NCI-H524 (cell line): ENCODE measurements around the gene CDC37.

Experiments used
- DNase-seq, 2 experiments: peaks; one replicate each; lab custom pipeline; 2025; lab: John Stamatoyannopoulos, UW

Gene CDC37

GRCh38 chr19:10403137-10404021, at the start of gene CDC37:
TSS of gene CDC37 (minus strand) at chr19:10403542. CDS start at chr19:10403479, 63 bp downstream.
- peak; percentile 93 to 96 for DNase-seq

DNA sequence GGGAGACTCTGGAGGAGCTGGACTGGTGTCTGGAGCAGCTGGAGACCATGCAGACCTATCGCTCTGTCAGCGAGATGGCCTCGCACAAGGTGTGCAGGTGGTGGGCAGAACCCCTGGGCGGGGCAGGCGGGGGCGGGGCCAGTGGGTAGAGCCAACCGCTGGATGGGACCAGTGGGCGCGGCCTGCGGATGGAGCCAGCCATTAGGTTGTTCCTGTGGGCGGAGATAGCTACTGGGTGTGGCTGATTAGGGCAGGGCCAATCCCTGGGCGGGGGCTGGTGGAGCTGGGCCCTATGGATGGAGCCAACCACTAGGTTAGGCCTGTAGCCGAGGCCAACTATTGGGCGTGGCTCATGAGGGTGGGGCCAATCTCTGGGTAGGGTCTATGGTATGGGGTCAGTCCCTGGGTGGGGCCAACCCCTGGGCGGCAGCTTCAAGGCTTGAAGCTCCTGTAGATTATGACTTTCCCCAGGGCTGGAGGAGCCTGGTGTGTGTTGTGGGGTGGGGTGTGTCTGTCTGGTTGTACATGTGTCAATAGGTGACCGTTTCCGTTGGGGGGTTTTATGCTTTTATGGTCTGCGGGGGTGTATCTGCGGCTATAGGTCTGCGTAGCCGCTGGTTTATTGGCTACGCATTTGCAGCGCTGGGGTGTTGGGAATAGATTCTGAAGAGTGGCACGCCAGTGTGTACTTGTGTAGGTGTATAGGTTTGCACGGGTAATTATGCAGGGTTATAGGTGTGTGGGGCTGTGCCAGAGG, 47.7 kb upstream of the CDC37 start:
- no peak for DNase-seq

GRCh38 chr19:10450191-10450852, 47.0 kb upstream of the CDC37 start:
- DNase-seq: no peak

GRCh38 chr19:10449037-10449436, 45.7 kb upstream of the CDC37 start:
- DNase-seq: no peak

DNA sequence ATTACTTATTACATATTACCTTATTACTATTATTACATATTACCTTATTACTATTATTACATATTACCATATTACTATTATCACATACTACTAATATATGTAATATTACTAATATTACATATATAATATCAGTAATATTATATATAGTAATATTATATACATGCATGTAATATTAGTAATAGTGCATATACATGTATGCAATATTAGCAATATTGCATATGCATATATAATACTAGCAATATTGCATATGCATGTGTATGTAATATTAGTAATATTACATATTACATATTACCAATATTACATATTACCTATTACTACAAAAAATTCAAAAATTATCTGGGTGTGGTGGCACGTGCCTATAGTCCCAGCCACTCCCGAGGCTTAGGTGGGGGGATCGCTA, 39.4 kb upstream of the CDC37 start:
- DNase-seq: no peak

DNA sequence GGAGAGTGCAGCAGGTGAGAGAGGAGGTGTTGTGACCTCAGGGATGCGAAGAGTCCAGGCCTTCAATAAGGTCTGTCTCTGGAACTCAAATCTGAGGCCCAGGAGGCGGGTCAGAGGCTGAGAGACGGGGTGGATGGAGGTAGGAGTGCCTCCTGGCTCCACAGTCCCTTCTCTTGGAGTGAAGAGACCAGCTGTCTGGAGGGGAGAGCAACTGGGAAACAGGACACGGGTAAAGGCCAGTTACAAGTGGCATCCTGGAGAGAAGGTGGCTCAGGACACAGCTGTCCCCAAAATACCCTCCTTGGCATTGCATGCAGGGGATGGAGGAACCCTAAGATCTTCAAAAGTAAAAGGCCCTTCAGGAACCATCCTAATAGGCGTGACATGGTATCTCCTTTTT, 36.2 kb upstream of the CDC37 start:
- DNase-seq: no peak

DNA sequence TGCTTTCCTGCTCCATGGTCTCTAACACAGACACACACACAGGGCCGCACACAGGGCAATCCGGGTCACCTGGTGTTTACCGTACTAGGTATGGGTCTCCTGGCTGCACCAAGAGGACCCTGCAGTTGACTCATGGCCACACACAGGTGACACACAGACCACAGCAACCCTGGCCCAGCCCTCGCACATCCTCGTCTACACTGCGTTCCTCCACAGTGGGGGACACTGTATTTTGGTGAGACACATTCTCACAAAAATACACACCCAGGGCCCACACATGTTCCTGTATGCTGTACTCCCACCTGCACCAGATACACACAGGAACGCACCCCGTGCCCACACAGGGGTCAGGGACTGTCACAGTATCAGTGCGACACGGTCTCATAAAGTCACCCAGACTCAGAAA, 29.8 kb upstream of the CDC37 start:
- DNase-seq: no peak

- DNase-seq: no peak
These were observed 29.4 kb upstream of the CDC37 start for GRCh38 chr19:10432736-10433130.

GRCh38 chr19:10431943-10432735, 28.8 kb upstream of the CDC37 start:
- DNase-seq: no peak

- DNase-seq: no peak
These were observed 28.1 kb upstream of the CDC37 start for GRCh38 chr19:10431254-10431942.

GRCh38 chr19:10430505-10431253, 27.3 kb upstream of the CDC37 start:
- no peak for DNase-seq

GRCh38 chr19:10428996-10429381, 25.6 kb upstream of the CDC37 start:
- DNase-seq: no peak

- no peak for DNase-seq
These were observed 23.8 kb upstream of the CDC37 start for GRCh38 chr19:10427169-10427568.

DNA sequence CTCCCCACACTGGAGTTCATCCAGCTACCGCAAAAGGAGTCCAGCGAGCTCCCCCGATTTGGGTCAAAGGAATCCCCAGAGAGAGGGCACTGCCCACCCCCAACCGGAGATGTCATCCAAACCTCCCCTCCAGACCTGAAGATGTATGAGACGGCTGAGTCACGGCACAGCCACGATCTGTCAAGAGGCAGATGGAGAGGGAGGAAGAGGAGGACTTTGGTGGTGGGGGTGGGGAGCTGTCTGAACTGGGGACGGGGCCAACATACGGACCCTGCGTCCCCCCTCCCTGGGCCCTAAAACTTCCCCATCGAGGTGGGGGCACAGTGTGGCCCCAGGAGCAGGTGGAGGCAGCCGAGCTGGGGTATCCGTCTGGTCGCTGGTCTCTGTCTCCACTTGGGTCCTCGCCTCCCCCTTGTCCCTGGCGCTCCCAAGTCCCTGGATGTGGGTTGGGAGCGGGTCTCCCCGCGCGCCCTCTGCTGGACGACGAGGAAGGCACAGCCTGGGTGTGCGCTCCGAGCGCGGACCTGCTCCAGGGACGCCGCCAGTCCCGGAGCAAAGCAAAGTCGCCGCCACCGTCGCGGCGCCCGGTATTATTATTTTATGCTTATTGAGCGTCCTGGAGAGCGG, 20.8 kb upstream of the CDC37 start:
- peak; percentile 81 to 84 for DNase-seq

DNA sequence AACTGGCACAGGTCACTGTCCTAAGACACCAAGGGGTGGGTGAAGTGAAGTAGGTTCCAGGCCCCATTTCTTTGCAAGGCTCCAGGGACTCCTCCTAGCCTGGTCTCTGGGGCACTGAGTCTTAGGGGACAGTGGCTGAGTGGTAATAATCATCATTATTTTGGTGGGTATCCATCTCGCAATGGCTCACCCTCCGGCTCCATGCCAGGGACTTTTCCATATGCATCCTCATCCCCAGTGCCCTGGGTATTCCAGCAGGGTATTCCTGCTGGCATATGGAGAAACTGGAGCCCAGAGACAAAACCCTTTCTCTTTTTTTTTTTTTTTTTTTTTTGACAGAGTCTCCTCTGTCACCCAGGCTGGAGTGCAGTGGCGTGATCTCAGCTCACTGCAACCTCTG, 19.5 kb upstream of the CDC37 start:
- DNase-seq: no peak

DNA sequence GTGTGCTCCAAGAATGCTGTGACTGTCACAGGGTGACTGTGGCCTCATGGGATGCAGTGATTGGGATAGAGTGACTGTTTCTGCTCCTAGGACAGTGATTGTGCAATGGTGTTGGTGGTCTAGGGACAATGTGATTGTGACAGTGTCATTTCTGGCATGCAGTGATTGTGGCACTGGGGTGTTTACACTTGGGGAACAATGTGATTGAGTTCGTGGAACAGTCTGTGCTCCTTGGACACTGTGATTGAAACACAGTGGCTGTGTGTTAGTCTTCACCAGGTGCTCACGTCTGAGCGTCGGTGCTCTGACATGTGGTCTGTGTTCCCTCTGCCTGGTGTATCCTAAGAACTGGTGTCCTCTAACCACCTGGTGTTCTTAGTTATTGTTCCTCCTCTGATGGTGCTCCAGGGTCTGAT, 18.7 kb upstream of the CDC37 start:
- no peak for DNase-seq

GRCh38 chr19:10421240-10422045, 18.1 kb upstream of the CDC37 start:
- no peak for DNase-seq

DNA sequence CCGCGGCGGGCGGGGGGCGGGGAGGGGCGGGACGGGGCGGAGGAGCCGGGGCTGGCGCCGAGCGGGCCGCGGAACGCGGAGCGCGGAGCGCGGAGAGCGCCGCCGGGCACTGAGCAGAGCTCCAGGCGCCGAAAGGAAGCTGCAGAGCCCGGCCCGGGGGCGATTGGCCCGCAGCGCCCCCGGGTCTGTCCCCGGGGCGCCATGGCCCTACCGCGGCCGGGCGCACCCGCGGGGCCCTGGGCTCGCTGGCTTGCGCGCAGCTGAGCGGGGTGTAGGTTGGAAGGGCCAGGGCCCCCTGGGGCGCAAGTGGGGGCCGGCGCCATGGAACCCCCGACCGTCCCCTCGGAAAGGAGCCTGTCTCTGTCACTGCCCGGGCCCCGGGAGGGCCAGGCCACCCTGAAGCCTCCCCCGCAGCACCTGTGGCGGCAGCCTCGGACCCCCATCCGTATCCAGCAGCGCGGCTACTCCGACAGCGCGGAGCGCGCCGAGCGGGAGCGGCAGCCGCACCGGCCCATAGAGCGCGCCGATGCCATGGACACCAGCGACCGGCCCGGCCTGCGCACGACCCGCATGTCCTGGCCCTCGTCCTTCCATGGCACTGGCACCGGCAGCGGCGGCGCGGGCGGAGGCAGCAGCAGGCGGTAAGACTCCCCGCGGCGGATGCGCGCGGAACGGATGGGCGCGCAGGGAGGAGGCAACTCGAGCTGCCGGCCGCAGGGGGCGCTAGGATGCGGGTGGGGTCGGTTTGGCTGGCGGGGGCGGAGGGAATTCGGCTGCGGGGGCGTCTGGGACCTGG, 17.3 kb upstream of the CDC37 start, which contains the start of gene PDE4A:
Gene PDE4A, plus strand, starts transcription at position 95 of the 796 bp plus-strand sequence. Its CDS starts 227 bp downstream, at position 322.
- peak; percentile 69 to 75 for DNase-seq
